Left lung (tissue), 10 donors: Measurements from ENCODE around the gene PCDHGA6. TPM values are rescaled to one million over a fixed set of nuclear protein-coding genes. Genes with fewer than 3 reads are reported as not detected.
A peak's percentile ranks its signal among the peaks of the same experiment; 100 is the strongest.
"Not testable (repeated sequence)": the region's sequence is repeated elsewhere in the genome, so short reads cannot be mapped to it uniquely, and the experiment has no call there.

Source experiments
- ATAC-seq: fragments of 200-7000 bp; cut with Tn5 transposase; one replicate; pipeline ENCODE4 v1.9.1; 2020; ENCODE audit warnings: moderate library complexity
- DNase-seq, 4 donors: peaks; one replicate each; pipeline ENCODE4 v3.0.0-alpha.2; 2013 to 2020
- H3K27ac ChIP-seq, 2 donors: fragments of 200-600 bp; sonication (generic) in 1 of 2; one replicate each; pipeline versions ENCODE4 v1.5.0 to v1.8.0; 2020 to 2021
- H3K27me3 ChIP-seq, 2 donors: fragments of 200-600 bp; sonication (generic) in 1 of 2; one replicate each; pipeline versions ENCODE4 v1.5.0 to v1.8.0; 2020 to 2021
- H3K36me3 ChIP-seq, 2 donors: fragments of 200-600 bp; sonication (generic) in 1 of 2; one replicate each; pipeline versions ENCODE4 v1.5.0 to v1.8.0; 2020 to 2021
- H3K4me1 ChIP-seq, 2 donors: fragments of 200-600 bp; one replicate each; pipeline ENCODE4 v1.8.0; 2021
- H3K4me3 ChIP-seq, 2 donors: fragments of 200-600 bp; sonication (generic) in 1 of 2; one replicate each; pipeline versions ENCODE4 v1.5.0 to v1.8.0; 2020 to 2021; ENCODE audit warnings: mild to moderate bottlenecking in 1 of 2
- H3K9me3 ChIP-seq, 2 donors: fragments of 200-600 bp; sonication (generic) in 1 of 2; one replicate each; pipeline versions ENCODE4 v1.5.0 to v1.8.0; 2020 to 2021
- intact Hi-C, 2 donors: fragments of 100-400 bp; cut with DNase I; formaldehyde crosslinking; loops; one replicate each; pipeline versions ENCODE4 v1.11.2 to v1.14.2; 2022
- polyA plus RNA-seq, 6 donors: library from polyadenylated mRNA; unstranded; fragments of 120-200 nt; gene quantifications; one replicate each; pipeline ENCODE4 v1.2.1, GENCODE V29; 2013; ENCODE audit not compliant: insufficient read length in 6 of 6
- total RNA-seq, 2 donors: library from RNA; stranded (reverse); fragmentation: NEBNext Ultra II Directional; extraction: Animal tissue kit (Norgen Biotek cat#: 25700); gene quantifications; one replicate each; pipeline ENCODE4 v1.2.1, GENCODE V29; 2021
- TF ChIP-seq, protein P1 (sequence below), 2 donors: fragments of 200-600 bp; sonication (generic) in 1 of 2; IDR thresholded peaks; one replicate each; pipeline versions ENCODE4 v1.5.0 to v1.8.0; 2021; ENCODE audit warnings: antibody characterized with exemption in 2 of 2
- donor health status: DM: no; HTN: yes; CAD: no.
- donor health status: DM: no; HTN: no; CAD: no.

PCDHGA6 gene
- total and polyA plus RNA-seq, 8 donors, result 2.9 to 6.5 (median 5.4) TPM

DNA sequence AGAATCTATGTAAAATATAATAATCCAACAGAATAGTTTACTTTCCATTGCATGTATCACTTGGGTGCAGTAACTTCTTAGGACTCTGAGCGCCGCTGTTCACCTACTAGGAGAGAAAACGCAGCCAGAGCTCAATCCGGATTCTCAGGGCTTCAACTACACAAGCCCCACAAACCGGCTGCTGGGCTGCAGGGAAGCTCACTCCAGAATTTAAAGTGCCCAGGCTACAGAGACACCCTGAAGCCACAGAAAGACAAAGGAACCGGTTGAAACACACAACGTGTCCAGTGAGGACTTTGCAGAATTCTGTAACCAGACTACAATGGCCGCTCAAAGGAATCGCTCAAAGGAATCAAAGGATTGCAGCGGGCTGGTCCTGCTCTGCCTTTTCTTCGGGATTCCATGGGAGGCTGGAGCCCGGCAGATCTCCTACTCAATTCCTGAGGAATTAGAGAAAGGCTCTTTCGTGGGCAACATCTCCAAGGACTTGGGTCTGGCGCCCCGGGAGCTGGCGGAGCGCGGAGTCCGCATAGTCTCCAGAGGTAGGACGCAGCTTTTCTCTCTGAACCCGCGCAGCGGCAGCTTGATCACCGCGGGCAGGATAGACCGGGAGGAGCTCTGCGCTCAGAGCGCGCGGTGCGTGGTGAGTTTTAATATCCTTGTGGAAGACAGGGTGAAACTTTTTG lies 39.3 kb downstream of the PCDHGA6 start, which contains the start of gene PCDHGA10:
Gene PCDHGA10 (plus strand): TSS at position 134 of the 686 bp plus-strand sequence. CDS start 189 bp downstream, at position 323.
- Histone ChIP-seq H3K4me3 (peak within 1 kb of the TSS in 1 of 2 donors; percentile 33), H3K27me3 (peaks cover 25 to 94% of the 10 kb centered on the region in 2 donors), H3K4me1 (peaks cover 0 to 5% of the 10 kb centered on the region in 2 donors), H3K9me3 (peaks cover 0 to 63% of the 10 kb centered on the region in 2 donors), H3K36me3 (no peaks in the 10 kb centered on the region), H3K27ac (no peak within 1 kb of the TSS)
- ATAC-seq (peak; percentile 71), DNase-seq (peak in 2 of 4 donors; percentile 24 to 80)
- intact Hi-C loops, result loop anchor here in 1 of 2 donors (10.0 kb wide), 2 partner anchors 112 to 152 kb away; no protein-coding TSS in a partner anchor
- TF ChIP-seq, protein P1, sequence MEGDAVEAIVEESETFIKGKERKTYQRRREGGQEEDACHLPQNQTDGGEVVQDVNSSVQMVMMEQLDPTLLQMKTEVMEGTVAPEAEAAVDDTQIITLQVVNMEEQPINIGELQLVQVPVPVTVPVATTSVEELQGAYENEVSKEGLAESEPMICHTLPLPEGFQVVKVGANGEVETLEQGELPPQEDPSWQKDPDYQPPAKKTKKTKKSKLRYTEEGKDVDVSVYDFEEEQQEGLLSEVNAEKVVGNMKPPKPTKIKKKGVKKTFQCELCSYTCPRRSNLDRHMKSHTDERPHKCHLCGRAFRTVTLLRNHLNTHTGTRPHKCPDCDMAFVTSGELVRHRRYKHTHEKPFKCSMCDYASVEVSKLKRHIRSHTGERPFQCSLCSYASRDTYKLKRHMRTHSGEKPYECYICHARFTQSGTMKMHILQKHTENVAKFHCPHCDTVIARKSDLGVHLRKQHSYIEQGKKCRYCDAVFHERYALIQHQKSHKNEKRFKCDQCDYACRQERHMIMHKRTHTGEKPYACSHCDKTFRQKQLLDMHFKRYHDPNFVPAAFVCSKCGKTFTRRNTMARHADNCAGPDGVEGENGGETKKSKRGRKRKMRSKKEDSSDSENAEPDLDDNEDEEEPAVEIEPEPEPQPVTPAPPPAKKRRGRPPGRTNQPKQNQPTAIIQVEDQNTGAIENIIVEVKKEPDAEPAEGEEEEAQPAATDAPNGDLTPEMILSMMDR (IDR thresholded peaks at IDR 0.05), result peak; percentile 29 to 49

DNA sequence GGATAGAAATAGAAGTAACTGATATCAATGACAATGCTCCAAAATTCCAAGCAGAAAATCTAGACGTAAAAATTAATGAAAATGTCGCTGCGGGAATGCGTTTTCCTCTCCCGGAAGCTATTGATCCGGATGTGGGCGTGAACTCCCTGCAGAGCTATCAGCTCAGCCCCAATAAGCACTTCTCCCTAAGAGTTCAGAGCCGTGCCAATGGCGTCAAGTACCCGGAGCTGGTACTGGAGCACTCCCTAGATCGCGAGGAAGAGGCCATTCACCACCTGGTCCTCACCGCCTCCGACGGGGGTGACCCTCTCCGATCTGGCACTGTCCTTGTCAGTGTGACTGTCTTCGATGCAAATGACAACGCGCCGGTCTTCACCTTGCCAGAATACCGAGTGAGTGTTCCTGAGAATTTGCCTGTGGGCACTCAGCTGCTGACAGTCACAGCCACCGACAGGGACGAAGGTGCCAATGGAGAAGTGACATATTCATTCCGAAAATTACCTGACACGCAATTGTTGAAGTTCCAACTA lies 39.9 kb downstream of the PCDHGA6 start:
- TF ChIP-seq, protein P1 (IDR thresholded peaks at IDR 0.05), result no peak
- peak overlapping the region in 1 of 2 donors; percentile 33 for H3K4me3 ChIP-seq
- no peak for ATAC-seq

DNA sequence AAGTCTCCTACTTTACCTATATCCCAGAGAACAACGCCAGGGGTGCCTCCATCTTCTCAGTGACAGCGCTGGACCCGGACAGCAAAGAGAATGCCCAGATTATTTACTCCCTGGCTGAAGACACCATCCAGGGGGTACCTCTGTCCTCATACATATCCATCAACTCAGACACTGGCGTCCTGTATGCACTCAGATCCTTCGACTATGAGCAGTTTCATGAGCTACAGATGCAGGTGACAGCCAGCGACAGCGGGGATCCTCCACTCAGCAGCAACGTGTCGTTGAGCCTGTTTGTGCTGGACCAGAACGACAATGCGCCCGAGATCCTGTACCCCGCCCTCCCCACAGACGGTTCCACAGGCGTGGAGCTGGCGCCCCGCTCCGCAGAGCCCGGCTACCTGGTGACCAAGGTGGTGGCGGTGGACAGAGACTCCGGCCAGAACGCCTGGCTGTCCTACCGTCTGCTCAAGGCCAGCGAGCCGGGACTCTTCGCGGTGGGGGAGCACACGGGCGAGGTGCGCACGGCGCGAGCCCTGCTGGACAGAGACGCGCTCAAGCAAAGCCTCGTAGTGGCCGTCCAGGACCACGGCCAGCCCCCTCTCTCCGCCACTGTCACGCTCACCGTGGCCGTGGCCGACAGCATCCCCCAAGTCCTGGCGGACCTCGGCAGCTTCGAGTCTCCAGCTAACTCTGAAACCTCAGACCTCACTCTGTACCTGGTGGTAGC lies 41.0 kb downstream of the PCDHGA6 start:
- not testable (repeated sequence) for H3K4me1 ChIP-seq, H3K4me3 ChIP-seq, H3K36me3 ChIP-seq, H3K27ac ChIP-seq, ATAC-seq
- intact Hi-C loops, result loop anchor here in 1 of 2 donors (10.0 kb wide), 2 partner anchors 110 to 150 kb away; no protein-coding TSS in a partner anchor
- peaks cover 31 to 94% of the 10 kb centered on the region in 2 donors for H3K27me3 ChIP-seq
- H3K9me3 ChIP-seq, result peaks cover 6 to 64% of the 10 kb centered on the region in 2 donors
- peak in 1 of 4 donors; percentile 58 for DNase-seq

More for the DNA sequence above, 39.9 kb downstream of the PCDHGA6 start:
- peak in 1 of 4 donors; percentile 48 for DNase-seq
- intact Hi-C loops, result loop anchor here in 1 of 2 donors (10.0 kb wide), 2 partner anchors 111 to 151 kb away; no protein-coding TSS in a partner anchor
- Histone ChIP-seq H3K36me3 (no peaks in the 10 kb centered on the region), H3K4me1 (peaks cover 0 to 5% of the 10 kb centered on the region in 2 donors), H3K27me3 (peaks cover 28 to 94% of the 10 kb centered on the region in 2 donors), H3K9me3 (peaks cover 0 to 64% of the 10 kb centered on the region in 2 donors), H3K27ac (no peak overlapping the region)

DNA sequence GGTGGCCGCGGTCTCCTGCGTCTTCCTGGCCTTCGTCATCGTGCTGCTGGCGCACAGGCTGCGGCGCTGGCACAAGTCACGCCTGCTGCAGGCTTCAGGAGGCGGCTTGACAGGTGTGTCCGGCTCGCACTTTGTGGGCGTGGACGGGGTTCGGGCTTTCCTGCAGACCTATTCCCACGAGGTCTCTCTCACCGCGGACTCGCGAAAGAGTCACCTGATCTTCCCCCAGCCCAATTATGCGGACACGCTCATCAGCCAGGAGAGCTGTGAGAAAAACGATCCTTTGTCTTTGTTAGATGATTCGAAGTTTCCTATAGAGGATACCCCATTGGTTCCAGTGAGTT lies 41.6 kb downstream of the PCDHGA6 start:
- ATAC-seq, H3K4me3 ChIP-seq, H3K36me3 ChIP-seq, H3K4me1 ChIP-seq, H3K27ac ChIP-seq: not testable (repeated sequence)
- intact Hi-C loops, result loop anchor here in 1 of 2 donors (10.0 kb wide), 2 partner anchors 110 to 150 kb away; no protein-coding TSS in a partner anchor
- Histone ChIP-seq H3K27me3 (peaks cover 29 to 94% of the 10 kb centered on the region in 2 donors), H3K9me3 (peaks cover 7 to 64% of the 10 kb centered on the region in 2 donors)
- peak in 1 of 4 donors; percentile 43 for DNase-seq

DNA sequence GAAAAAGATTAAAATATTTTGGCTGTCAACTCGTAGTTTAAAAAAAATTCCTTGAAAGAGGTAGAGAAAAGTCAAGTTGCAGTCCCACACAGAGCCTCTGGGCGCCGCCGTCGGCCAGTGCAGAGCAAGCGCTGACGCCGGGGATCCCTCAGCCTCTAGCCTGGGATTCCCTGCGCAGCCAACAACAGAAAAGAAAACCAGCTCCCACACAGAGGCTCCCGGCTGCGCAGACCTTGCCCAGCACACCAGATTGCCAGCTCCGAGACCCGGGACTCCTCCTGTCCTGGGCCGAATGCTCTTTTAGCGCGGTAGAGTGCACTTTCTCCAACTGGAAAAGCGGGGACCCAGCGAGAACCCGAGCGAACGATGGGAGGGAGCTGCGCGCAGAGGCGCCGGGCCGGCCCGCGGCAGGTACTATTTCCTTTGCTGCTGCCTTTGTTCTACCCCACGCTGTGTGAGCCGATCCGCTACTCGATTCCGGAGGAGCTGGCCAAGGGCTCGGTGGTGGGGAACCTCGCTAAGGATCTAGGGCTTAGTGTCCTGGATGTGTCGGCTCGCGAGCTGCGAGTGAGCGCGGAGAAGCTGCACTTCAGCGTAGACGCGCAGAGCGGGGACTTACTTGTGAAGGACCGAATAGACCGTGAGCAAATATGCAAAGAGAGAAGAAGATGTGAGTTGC lies 43.9 kb downstream of the PCDHGA6 start, which contains the start of gene PCDHGB7:
Gene PCDHGB7 (plus strand): TSS at position 184 of the 679 bp plus-strand sequence. CDS start 183 bp downstream, at position 367.
- H3K36me3 ChIP-seq, result not testable (repeated sequence)
- Histone ChIP-seq H3K4me1 (peaks cover 3 to 10% of the 10 kb centered on the region in 2 donors), H3K9me3 (peaks cover 7 to 75% of the 10 kb centered on the region in 2 donors), H3K4me3 (peak within 1 kb of the TSS; percentile 19 to 44), H3K27me3 (peaks cover 39 to 99% of the 10 kb centered on the region in 2 donors), H3K27ac (peak within 1 kb of the TSS in 1 of 2 donors; percentile 7)
- peak; percentile 97 for ATAC-seq
- TF ChIP-seq, protein P1 (IDR thresholded peaks at IDR 0.05), result peak; percentile 62 to 67
- DNase-seq, result peak; percentile 42 to 92 (median 68)
- intact Hi-C loops, result loop anchor here in 1 of 2 donors (10.0 kb wide), 2 partner anchors 107 to 147 kb away; no protein-coding TSS in a partner anchor
